Measurements from ENCODE around the gene IER5L.

DNA sequence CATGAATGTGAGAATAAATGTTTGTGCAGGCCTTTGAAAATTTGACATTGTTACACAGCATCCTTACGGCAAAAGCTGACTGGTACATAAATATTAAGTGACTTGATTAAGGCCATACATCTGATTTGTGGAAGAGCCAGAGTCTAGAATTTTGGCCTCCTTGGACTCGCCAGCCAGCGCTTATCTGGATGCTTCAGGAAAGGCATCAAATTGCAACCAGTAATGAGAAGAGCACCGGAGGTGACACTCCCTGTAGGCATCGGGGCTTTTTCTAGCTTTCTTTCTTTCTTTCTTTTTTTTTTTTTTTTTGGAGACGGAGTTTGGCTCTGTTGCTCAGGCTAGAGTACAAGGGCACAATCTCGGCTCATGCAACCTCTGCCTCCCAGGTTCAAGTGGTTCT is 13.2 kb upstream of the IER5L start:
- TF ChIP-seq POLR2A (IDR thresholded peaks at IDR 0.05) (no peak), EP300 (IDR thresholded peaks at IDR 0.05) (no peak)
- TF ChIP-seq, protein P1, sequence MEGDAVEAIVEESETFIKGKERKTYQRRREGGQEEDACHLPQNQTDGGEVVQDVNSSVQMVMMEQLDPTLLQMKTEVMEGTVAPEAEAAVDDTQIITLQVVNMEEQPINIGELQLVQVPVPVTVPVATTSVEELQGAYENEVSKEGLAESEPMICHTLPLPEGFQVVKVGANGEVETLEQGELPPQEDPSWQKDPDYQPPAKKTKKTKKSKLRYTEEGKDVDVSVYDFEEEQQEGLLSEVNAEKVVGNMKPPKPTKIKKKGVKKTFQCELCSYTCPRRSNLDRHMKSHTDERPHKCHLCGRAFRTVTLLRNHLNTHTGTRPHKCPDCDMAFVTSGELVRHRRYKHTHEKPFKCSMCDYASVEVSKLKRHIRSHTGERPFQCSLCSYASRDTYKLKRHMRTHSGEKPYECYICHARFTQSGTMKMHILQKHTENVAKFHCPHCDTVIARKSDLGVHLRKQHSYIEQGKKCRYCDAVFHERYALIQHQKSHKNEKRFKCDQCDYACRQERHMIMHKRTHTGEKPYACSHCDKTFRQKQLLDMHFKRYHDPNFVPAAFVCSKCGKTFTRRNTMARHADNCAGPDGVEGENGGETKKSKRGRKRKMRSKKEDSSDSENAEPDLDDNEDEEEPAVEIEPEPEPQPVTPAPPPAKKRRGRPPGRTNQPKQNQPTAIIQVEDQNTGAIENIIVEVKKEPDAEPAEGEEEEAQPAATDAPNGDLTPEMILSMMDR (IDR thresholded peaks at IDR 0.05): no peak

Measured in tibial nerve (tissue), 4 donors.